Liver (tissue), 9 donors: ENCODE results near the gene CSTA. TPM values are rescaled to one million over a fixed set of nuclear protein-coding genes. Genes with fewer than 3 reads are reported as not detected.

Source experiments
- DNase-seq: peaks from one replicate; pipeline ENCODE4 v3.0.0-alpha.2; 2017; ENCODE audit warnings: low spot score
- H3K27ac ChIP-seq, 2 donors: one replicate each; pipeline ENCODE4 v1.7.0; 2013; ENCODE audit warnings: inconsistent platforms in 2 of 2, low read length in 2 of 2, control low read depth in 1 of 2, low read depth in 1 of 2, mild to moderate bottlenecking in 1 of 2
- H3K27me3 ChIP-seq, 4 donors: one replicate each; pipeline versions ENCODE4 v1.6.1 to v1.7.0; 2013; ENCODE audit warnings: low read length in 3 of 4, inconsistent platforms in 1 of 4, mild to moderate bottlenecking in 1 of 4, moderate library complexity in 1 of 4; ENCODE audit not compliant: control insufficient read depth in 4 of 4, insufficient read depth in 4 of 4
- H3K36me3 ChIP-seq, 4 donors: one replicate each; pipeline versions ENCODE4 v1.6.1 to v1.7.0; 2013; ENCODE audit warnings: low read length in 3 of 4, mild to moderate bottlenecking in 3 of 4, low read depth in 1 of 4, moderate library complexity in 1 of 4; ENCODE audit not compliant: control insufficient read depth in 4 of 4, insufficient read depth in 3 of 4
- H3K4me1 ChIP-seq, 4 donors: one replicate each; pipeline versions ENCODE4 v1.6.1 to v1.7.0; 2013; ENCODE audit warnings: low read length in 3 of 4, mild to moderate bottlenecking in 3 of 4, moderate library complexity in 1 of 4; ENCODE audit not compliant: control insufficient read depth in 4 of 4, insufficient read depth in 4 of 4
- H3K4me3 ChIP-seq, 3 donors: one replicate each; pipeline versions ENCODE4 v1.6.1 to v1.7.0; 2013; ENCODE audit warnings: low read length in 3 of 3, control low read depth in 1 of 3, low read depth in 1 of 3, mild to moderate bottlenecking in 1 of 3
- H3K9ac ChIP-seq, 2 donors: one replicate each; pipeline ENCODE4 v1.7.0; 2013; ENCODE audit warnings: low read length in 2 of 2, mild to moderate bottlenecking in 2 of 2, moderate library complexity in 2 of 2, control low read depth in 1 of 2, low read depth in 1 of 2
- H3K9me3 ChIP-seq, 4 donors: one replicate each; pipeline versions ENCODE4 v1.6.1 to v1.7.0; 2013; ENCODE audit warnings: low read length in 3 of 4; ENCODE audit not compliant: control insufficient read depth in 4 of 4
- ATF3 ChIP-seq: IDR thresholded peaks from 2 replicates; pipeline ENCODE4 v1.6.1; 2016; ENCODE audit warnings: antibody characterized with exemption
- CTCF ChIP-seq: fragments of 150-350 bp; IDR thresholded peaks from 2 replicates; pipeline ENCODE4 v1.5.1; 2017; ENCODE audit warnings: improper control_type of control experiment, low read depth, low read length; ENCODE audit not compliant: missing input control
- EGR1 ChIP-seq, 2 donors: IDR thresholded peaks; 2 replicates each; pipeline ENCODE4 v1.6.1; 2016 to 2018; ENCODE audit warnings: antibody characterized with exemption in 2 of 2, low read depth in 2 of 2
- FOXA1 ChIP-seq: IDR thresholded peaks from 2 replicates; pipeline ENCODE4 v1.6.1; 2016; ENCODE audit warnings: antibody characterized with exemption
- FOXA2 ChIP-seq: IDR thresholded peaks from 2 replicates; pipeline ENCODE4 v1.6.1; 2016; ENCODE audit warnings: antibody characterized with exemption
- GABPA ChIP-seq, 2 donors: IDR thresholded peaks in 1 of 2; conservative IDR thresholded peaks in 1 of 2; 2 replicates each; pipeline ENCODE4 v1.6.1; 2016; ENCODE audit warnings: antibody characterized with exemption in 2 of 2, mild to moderate bottlenecking in 1 of 2, moderate library complexity in 1 of 2
- HNF4A ChIP-seq, 2 donors: conservative IDR thresholded peaks; 2 replicates each; pipeline ENCODE4 v1.6.1; 2016; ENCODE audit warnings: antibody characterized with exemption in 2 of 2, mild to moderate bottlenecking in 2 of 2
- HNF4G ChIP-seq: IDR thresholded peaks from 2 replicates; pipeline ENCODE4 v1.6.1; 2016; ENCODE audit warnings: antibody characterized with exemption
- JUND ChIP-seq, 2 donors: IDR thresholded peaks; 2 replicates each; pipeline ENCODE4 v1.6.1; 2016; ENCODE audit warnings: antibody characterized with exemption in 2 of 2
- MAX ChIP-seq: IDR thresholded peaks from 2 replicates; pipeline ENCODE4 v1.6.1; 2016; ENCODE audit warnings: antibody characterized with exemption
- NR2F2 ChIP-seq: IDR thresholded peaks from 2 replicates; pipeline ENCODE4 v1.6.1; 2016; ENCODE audit warnings: antibody characterized with exemption
- RAD21 ChIP-seq, 2 donors: IDR thresholded peaks; 2 replicates each; pipeline ENCODE4 v1.6.1; 2016; ENCODE audit warnings: antibody characterized with exemption in 2 of 2, mild to moderate bottlenecking in 2 of 2
- REST ChIP-seq: IDR thresholded peaks from 2 replicates; pipeline ENCODE4 v1.6.1; 2016; ENCODE audit warnings: antibody characterized with exemption, mild to moderate bottlenecking
- RXRA ChIP-seq, 2 donors: IDR thresholded peaks; 2 replicates each; pipeline ENCODE4 v1.6.1; 2017 to 2018; ENCODE audit warnings: antibody characterized with exemption in 2 of 2, mild to moderate bottlenecking in 1 of 2
- SP1 ChIP-seq: IDR thresholded peaks from 2 replicates; pipeline ENCODE4 v1.6.1; 2018; ENCODE audit warnings: antibody characterized with exemption, mild to moderate bottlenecking
- TAF1 ChIP-seq: conservative IDR thresholded peaks from 2 replicates; pipeline ENCODE4 v1.6.1; 2016; ENCODE audit warnings: antibody characterized with exemption, mild to moderate bottlenecking
- YY1 ChIP-seq: IDR thresholded peaks from 2 replicates; pipeline ENCODE4 v1.6.1; 2016; ENCODE audit warnings: antibody characterized with exemption, mild to moderate bottlenecking
- polyA plus RNA-seq, 2 donors: library from polyadenylated mRNA; stranded (reverse) in 1 of 2; unstranded in 1 of 2; fragments of 200-250 nt in 1 of 2; fragments of >200 nt in 1 of 2; fragmentation: Nextera tagmentation in 1 of 2; extraction: Ambion mirVana in 1 of 2; gene quantifications; one replicate each; pipeline versions ENCODE4 v1.2.1 to v1.2.3, GENCODE V29; 2013 to 2015
- total RNA-seq, 2 donors: library from RNA; depleted of rRNA; stranded (reverse); fragments of >200 nt; gene quantifications; one replicate each; pipeline ENCODE4 v1.2.3, GENCODE V29; 2014
- donor health status: healthy.
- donor health status: healthy.
- donor health status: healthy.
- donor health status: healthy.
- donor health status: healthy.

Gene CSTA
- total and polyA plus RNA-seq, 4 donors, result 1.5 to 6.6 (median 4.0) TPM

GRCh38 chr3:122307976-122308375 is 17.1 kb upstream of the CSTA start:
- H3K4me3 ChIP-seq, result no peak overlapping the region

More at GRCh38 chr3:122307976-122308375, 17.1 kb upstream of the CSTA start:
- no peak overlapping the region for H3K9ac ChIP-seq
- no peaks in the 10 kb centered on the region for H3K27me3 ChIP-seq
- no peak overlapping the region for H3K27ac ChIP-seq
- no peak for DNase-seq
- TF ChIP-seq JUND (IDR thresholded peaks at IDR 0.05) (no peak), RXRA (IDR thresholded peaks at IDR 0.05) (no peak), FOXA2 (no peak), MAX (no peak), REST (no peak), HNF4A (conservative IDR thresholded peaks at IDR 0.05) (no peak), CTCF (no peak), EGR1 (IDR thresholded peaks at IDR 0.05; ENCODE audit: low read depth in 2 of 2) (no peak), YY1 (no peak), SP1 (no peak), RAD21 (IDR thresholded peaks at IDR 0.05) (no peak), ATF3 (no peak), HNF4G (no peak), GABPA (IDR thresholded peaks at IDR 0.05 in 1 of 2, conservative IDR thresholded peaks at IDR 0.05 in 1 of 2) (no peak), NR2F2 (no peak), TAF1 (no peak), FOXA1 (no peak)
- H3K4me1 ChIP-seq, result peaks cover 0 to 18% (median 11%) of the 10 kb centered on the region in 4 donors
- no peaks in the 10 kb centered on the region for H3K36me3 ChIP-seq
- H3K9me3 ChIP-seq, result no peaks in the 10 kb centered on the region
